Mucosa of stomach (tissue), 1 donor: ENCODE results near the gene ENO2.

ENCODE experiments used
- H3K27me3 ChIP-seq: one replicate; pipeline ENCODE4 v1.7.0; 2013; ENCODE audit warnings: mild to moderate bottlenecking, low read length; ENCODE audit not compliant: control insufficient read depth, insufficient read depth
- H3K36me3 ChIP-seq: one replicate; pipeline ENCODE4 v1.7.0; 2013; ENCODE audit warnings: low read length; ENCODE audit not compliant: control insufficient read depth, insufficient read depth
- H3K4me1 ChIP-seq: one replicate; pipeline ENCODE4 v1.7.0; 2013; ENCODE audit warnings: mild to moderate bottlenecking, low read length; ENCODE audit not compliant: control insufficient read depth, insufficient read depth
- H3K4me3 ChIP-seq: one replicate; pipeline ENCODE4 v1.7.0; 2013; ENCODE audit warnings: low read length
- H3K9ac ChIP-seq: one replicate; pipeline ENCODE4 v1.7.0; 2013; ENCODE audit warnings: mild to moderate bottlenecking, low read length, moderate library complexity
- H3K9me3 ChIP-seq: one replicate; pipeline ENCODE4 v1.7.0; 2013; ENCODE audit warnings: mild to moderate bottlenecking, low read length, moderate library complexity; ENCODE audit not compliant: control insufficient read depth
- donor health status: Pancreatic carcinoma.

Gene ENO2

DNA sequence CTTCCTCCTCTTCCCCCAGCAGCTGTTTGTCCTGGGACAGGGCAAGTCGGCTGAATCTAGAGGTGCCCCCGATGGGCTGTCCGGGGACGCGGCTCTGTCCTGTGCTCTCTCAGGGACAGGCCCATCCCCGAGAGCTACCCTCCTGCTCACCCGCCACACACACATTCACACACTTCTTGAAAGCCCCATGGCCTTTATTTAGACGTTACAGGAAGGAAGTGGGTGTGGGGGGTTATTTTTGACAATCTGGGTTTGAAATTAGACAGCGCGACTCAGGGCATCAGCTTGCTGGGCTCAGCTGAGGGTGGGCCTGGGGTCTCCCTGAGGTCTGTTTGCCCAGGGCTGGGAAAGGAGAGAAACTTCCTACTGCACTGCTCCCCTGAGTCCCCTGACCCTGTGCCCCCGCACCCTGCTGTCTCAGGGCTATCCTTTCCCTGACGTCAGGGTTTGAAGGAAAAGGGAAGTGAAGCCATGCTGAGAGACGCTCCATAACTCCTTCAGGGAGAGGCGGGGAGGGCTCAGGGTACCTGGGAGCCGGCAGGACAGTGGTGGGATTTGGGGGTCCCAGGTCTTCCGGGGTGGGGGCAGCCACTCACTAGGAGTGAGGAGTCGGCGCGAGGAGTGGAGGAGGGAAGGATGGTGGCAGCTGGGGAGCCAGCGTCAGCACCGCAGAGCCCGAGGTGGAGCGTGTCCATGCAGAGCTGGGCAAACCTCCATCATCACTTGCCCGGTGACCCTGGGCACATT lies 44.9 kb downstream of the ENO2 start:
- H3K27me3 ChIP-seq = no peaks in the 10 kb centered on the region
- peaks cover 25% of the 10 kb centered on the region for H3K4me1 ChIP-seq
- no peak overlapping the region for H3K4me3 ChIP-seq
- H3K36me3 ChIP-seq = peaks cover 5% of the 10 kb centered on the region
- H3K9me3 ChIP-seq = no peaks in the 10 kb centered on the region
- H3K9ac ChIP-seq = no peak overlapping the region

DNA sequence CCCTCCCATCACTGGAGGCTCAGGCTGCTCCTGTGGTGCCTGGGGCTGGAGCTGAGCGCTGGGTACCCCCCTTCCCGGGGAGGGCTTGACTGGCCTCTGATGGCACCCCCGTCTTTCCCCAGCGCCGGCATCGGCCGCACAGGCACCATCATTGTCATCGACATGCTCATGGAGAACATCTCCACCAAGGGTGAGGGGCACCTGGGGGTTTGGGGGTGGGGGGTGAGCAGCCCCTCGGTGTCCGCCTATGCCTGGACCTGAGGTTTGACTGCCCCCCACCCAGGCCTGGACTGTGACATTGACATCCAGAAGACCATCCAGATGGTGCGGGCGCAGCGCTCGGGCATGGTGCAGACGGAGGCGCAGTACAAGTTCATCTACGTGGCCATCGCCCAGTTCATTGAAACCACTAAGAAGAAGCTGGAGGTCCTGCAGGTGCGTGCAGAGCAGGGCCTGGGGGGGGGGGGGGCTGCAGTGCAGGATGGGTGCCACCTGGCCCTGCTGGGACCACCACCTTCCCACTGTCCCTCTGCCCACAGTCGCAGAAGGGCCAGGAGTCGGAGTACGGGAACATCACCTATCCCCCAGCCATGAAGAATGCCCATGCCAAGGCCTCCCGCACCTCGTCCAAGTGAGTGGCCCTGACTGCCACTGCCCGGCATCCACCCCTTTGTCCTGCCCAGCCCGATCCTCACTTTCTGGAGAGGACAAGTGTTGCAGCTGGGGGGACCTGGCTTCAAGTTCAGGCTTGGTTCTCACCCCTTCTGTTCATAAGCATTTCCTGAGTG lies 45.6 kb downstream of the ENO2 start:
- no peak overlapping the region for H3K4me3 ChIP-seq
- H3K9ac ChIP-seq = no peak overlapping the region
- no peaks in the 10 kb centered on the region for H3K27me3 ChIP-seq
- H3K4me1 ChIP-seq = peaks cover 32% of the 10 kb centered on the region
- peaks cover 9% of the 10 kb centered on the region for H3K36me3 ChIP-seq
- no peaks in the 10 kb centered on the region for H3K9me3 ChIP-seq

DNA sequence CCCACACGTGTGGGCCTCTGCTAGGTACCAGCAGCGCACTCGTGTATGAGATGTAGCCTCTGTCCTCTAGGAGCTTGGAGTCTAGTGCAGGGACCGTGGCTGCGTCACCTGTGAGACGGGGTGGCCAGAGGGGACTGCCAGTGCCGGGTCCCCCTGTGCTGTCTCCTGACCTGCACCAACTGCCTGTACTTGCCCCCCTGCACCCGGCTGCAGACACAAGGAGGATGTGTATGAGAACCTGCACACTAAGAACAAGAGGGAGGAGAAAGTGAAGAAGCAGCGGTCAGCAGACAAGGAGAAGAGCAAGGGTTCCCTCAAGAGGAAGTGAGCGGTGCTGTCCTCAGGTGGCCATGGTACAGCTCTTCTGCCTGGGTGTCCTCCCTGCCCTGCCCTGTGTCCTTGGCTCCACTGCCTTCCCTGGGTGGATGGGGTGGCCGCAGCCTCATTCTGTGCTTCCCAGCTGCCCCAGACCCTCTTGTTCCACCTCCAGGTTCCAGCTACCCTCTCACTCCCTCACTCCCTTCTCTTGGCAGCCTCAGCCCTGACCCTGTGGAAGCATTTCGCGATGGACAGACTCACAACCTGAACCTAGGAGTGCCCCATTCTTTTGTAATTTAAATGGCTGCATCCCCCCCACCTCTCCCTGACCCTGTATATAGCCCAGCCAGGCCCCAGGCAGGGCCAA lies 46.4 kb downstream of the ENO2 start:
- no peaks in the 10 kb centered on the region for H3K9me3 ChIP-seq
- no peaks in the 10 kb centered on the region for H3K27me3 ChIP-seq
- H3K4me3 ChIP-seq = peak overlapping the region; percentile 95
- H3K36me3 ChIP-seq = peaks cover 9% of the 10 kb centered on the region
- peaks cover 39% of the 10 kb centered on the region for H3K4me1 ChIP-seq
- peak overlapping the region; percentile 100 for H3K9ac ChIP-seq

DNA sequence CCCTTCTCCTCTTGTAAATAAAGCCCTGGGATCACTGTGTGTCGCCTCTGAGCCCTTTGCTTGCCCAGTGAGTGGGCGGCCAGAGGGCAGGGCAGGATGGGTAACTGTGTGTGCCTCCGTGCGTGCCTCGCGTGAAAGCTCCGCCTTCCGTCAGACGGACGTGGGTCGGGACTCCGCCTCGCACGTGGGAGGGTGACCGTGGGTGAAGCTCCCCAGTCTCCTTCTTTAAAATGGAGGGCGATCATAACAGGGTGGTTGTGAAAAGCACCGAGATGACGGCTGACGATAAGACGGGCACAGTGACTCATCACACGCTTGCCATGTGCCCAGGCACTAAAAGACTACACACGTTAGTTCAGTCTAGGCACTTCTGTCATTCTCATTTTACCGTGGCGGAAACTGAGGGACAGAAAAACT lies 46.9 kb downstream of the ENO2 start:
- Histone ChIP-seq H3K4me1 (peaks cover 42% of the 10 kb centered on the region), H3K27me3 (no peaks in the 10 kb centered on the region)

DNA sequence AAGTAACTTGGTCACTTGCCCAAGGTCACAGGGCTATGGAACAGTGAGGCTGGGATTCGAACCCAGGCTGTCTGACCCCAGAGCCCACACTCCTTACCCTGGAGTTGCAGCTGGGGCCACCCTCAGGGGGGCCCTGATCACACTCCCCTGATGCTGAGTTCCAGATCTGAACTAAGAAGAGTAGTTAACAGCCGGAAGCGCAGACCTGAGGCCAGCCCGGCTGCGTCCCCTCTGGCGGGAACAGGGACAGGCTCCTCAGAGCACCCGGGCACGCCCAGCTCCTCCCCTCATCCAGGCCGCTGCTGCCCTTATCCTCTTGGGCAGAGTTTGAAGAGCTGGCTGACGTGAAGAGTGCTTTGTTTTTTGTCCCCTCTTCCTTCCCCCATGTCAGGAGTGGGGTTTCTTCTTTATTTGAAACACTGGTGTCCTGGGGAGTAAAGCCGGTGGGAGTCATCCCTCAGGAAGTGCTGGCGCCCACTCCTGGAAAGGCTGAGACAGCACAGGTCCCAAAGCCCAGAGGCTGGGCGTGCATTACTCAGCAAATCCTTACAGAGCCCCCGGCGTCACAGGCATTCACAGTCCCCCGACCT lies 47.4 kb downstream of the ENO2 start:
- Histone ChIP-seq H3K4me3 (peak overlapping the region; percentile 95), H3K36me3 (peaks cover 8% of the 10 kb centered on the region), H3K9ac (peak overlapping the region; percentile 100), H3K9me3 (no peaks in the 10 kb centered on the region), H3K4me1 (peaks cover 45% of the 10 kb centered on the region), H3K27me3 (no peaks in the 10 kb centered on the region)

More for the DNA sequence above, 46.9 kb downstream of the ENO2 start:
- Histone ChIP-seq H3K4me3 (peak overlapping the region; percentile 95), H3K9ac (peak overlapping the region; percentile 100), H3K36me3 (peaks cover 8% of the 10 kb centered on the region), H3K9me3 (no peaks in the 10 kb centered on the region)

DNA sequence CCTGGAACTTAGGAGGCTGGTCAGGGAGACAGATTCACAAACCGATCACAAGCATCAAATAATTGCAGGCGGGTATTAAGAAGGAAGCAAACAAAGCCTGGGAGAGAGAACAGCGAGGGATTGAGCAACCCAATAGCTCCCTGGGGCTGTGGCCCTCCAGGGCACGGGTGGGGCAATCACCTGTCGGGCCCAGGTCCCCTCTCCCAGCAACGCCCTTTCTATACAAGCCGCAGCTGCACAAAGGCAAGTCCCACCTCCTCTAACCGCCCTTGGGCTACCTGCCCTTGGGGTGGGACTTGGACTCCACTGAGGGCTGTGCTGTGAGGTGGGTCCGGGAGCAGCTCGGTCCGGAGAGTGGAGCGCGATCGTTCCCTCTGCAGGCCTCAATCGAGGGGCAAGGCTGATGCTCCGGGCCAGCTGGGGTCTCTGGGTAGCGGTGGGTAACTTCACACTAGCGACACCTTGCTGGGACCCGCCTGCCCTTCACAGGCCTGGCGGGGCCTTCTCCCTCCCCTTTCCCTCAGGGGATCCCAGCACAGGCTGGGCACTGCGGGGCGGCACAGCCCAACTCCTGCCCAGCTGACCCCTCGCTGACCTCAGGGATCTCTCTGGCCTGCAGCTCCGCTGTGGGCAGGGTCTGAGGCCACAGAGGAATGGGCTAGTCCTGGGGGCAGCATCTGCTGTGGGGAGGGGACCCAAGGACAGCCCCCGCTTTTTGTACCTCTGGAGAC lies 48.1 kb downstream of the ENO2 start:
- H3K9me3 ChIP-seq = no peaks in the 10 kb centered on the region
- peak overlapping the region; percentile 95 for H3K4me3 ChIP-seq
- H3K36me3 ChIP-seq = peaks cover 14% of the 10 kb centered on the region
- peaks cover 51% of the 10 kb centered on the region for H3K4me1 ChIP-seq
- H3K27me3 ChIP-seq = no peaks in the 10 kb centered on the region
- peak overlapping the region; percentile 100 for H3K9ac ChIP-seq

DNA sequence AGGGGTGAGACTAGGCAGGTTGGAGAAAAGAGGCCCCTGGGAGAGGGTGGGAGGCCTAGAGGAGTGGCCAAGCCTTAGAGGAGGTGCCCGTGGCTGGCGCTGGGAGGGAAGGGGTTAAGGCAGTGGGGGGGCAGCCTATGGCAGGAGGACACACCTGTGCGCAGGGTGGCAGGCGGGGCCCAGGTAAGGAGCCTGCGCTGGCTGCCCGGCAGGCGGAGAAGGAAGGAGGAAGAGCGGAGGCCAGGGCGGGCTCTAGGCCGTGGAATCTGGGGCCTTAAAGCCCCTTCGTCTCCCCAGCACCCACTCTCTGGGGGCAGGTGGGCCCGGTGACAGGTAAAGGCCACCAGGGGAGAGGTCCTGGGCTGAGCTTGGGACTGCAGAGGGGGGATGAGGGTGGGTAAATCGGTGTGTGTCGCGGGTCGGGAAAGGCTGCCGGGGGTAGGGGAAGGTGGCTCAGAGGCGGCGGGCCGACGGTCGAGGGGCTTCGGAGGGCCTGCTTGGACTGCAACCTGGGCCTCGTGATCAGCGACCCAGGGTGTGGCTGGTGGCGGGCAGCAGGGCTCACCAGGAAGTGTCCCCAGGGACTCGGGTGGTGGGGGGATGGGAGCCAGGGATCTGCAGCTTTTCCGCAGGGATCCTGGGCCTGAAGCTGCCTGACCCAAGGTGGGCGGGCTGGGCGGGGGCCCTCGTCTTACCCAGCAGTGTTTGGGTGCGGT lies 48.8 kb downstream of the ENO2 start:
- H3K27me3 ChIP-seq = no peaks in the 10 kb centered on the region
- H3K4me3 ChIP-seq = peak overlapping the region; percentile 95
- peak overlapping the region; percentile 100 for H3K9ac ChIP-seq
- no peaks in the 10 kb centered on the region for H3K9me3 ChIP-seq
- H3K4me1 ChIP-seq = peaks cover 58% of the 10 kb centered on the region
- peaks cover 19% of the 10 kb centered on the region for H3K36me3 ChIP-seq

DNA sequence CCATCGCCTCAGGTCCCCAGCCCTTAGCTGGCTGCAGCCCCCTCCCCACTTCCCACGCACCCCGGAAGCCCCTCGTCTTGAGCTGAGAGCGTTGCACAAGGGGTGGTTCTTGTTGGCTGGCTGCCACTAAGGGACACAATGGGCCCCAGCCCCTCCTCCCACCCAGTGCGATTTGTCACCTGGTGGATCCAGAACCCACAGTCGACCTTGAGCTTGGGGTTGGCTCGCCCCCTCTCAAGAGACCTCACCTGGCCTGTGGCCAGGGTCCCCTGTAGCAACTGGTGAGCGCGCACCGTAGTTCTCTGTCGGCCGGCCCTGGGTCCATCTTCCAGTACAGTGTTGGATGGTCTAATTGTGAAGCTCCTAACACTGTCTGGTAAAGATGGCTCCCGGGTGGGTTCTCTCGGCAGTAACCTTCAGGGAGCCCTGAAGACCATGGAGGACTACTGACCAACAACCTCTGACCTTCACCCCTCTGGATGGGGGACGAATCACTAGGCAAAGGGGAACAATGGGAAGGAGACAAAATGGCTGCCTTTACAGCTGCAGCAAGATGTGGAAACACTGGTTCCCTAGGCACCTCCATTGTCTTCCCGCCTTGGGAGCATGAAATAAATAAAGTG lies 49.5 kb downstream of the ENO2 start:
- H3K4me1 ChIP-seq = peaks cover 65% of the 10 kb centered on the region
- H3K4me3 ChIP-seq = peak overlapping the region; percentile 40
- H3K9ac ChIP-seq = peak overlapping the region; percentile 100
- H3K36me3 ChIP-seq = peaks cover 21% of the 10 kb centered on the region
- no peaks in the 10 kb centered on the region for H3K9me3 ChIP-seq
- no peaks in the 10 kb centered on the region for H3K27me3 ChIP-seq

DNA sequence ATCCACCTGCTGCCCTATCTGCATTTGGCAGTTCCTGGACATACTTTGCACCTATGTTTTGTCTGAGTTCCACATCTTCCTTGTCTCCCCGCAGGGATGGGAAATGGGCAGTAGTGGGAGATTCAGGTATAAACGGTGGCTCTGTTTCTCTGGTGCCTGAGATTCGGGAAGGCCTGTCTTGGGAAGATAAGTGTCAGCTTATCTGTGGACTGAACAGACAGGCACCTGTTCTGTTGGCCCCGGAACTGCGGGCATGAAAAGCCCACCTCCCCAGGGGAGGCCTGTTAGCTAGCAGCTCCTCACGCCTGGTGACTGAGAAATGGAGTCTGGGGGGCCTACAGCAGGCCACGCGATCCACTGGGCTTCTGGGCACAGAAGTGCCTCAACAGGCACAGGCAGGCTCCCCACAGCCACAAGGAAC lies 50.2 kb downstream of the ENO2 start:
- Histone ChIP-seq H3K9ac (peak overlapping the region; percentile 100), H3K4me3 (peak overlapping the region; percentile 40), H3K4me1 (peaks cover 71% of the 10 kb centered on the region), H3K36me3 (peaks cover 21% of the 10 kb centered on the region), H3K27me3 (no peaks in the 10 kb centered on the region), H3K9me3 (no peaks in the 10 kb centered on the region)

DNA sequence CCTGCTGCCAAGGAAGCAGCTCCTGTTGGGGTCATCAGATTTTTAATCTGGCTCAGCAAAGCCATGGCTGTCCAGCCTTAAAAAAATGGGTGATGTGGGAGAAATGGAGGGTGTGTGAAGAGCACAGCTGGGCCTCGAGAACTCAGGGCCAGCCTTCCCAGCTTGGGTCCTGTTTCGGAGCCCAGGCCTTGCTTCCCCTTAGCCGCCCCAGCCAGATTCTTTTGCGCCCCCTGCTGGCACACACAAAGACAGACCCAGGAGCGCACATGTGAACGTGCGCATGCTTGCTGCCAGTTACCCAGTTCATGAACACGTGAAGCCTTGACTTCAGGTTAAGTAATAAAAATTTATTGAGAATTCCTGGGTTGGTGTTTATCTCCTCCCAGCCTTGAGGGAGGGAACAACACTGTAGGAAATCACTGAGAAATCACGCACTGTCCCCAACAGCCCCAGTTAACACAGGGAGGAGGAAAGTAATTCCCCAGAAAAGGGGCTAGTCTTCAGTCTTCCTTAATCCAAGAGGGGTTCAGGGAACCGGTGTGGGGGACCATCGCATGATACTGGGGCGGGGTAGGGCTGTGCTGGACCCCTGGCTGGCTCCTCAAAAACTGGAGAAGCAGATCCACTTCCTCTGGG lies 50.8 kb downstream of the ENO2 start:
- peaks cover 70% of the 10 kb centered on the region for H3K4me1 ChIP-seq
- peak overlapping the region; percentile 40 for H3K4me3 ChIP-seq
- no peaks in the 10 kb centered on the region for H3K27me3 ChIP-seq
- peak overlapping the region; percentile 100 for H3K9ac ChIP-seq
- H3K9me3 ChIP-seq = no peaks in the 10 kb centered on the region
- H3K36me3 ChIP-seq = peaks cover 21% of the 10 kb centered on the region
